AG20443 (cell line): ENCODE measurements around the gene STYXL1.
"Not testable (repeated sequence)": the region's sequence is repeated elsewhere in the genome, so short reads cannot be mapped to it uniquely, and the experiment has no call there.

Experiments used
- DNase-seq: peaks from one replicate; pipeline ENCODE4 v3.0.0; 2012; ENCODE audit warnings: low spot score, mixed read lengths

STYXL1 gene

GRCh38 chr7:76065016-76065612, 17.3 kb upstream of the STYXL1 start:
- DNase-seq = peak; percentile 2

GRCh38 chr7:76064208-76064970, 16.6 kb upstream of the STYXL1 start:
- peak; percentile 1 for DNase-seq

GRCh38 chr7:76063525-76063924, 15.7 kb upstream of the STYXL1 start:
- DNase-seq = peak; percentile 28

- DNase-seq = peak; percentile 2
Observed at GRCh38 chr7:76063114-76063513, 15.3 kb upstream of the STYXL1 start.

GRCh38 chr7:76062254-76062653, 14.5 kb upstream of the STYXL1 start:
- DNase-seq = peak; percentile 2

GRCh38 chr7:76060842-76061241, 13.0 kb upstream of the STYXL1 start:
- peak; percentile 38 for DNase-seq

GRCh38 chr7:76058745-76059144, 10.9 kb upstream of the STYXL1 start:
- not testable (repeated sequence) for DNase-seq

- DNase-seq = no peak
Observed at GRCh38 chr7:76057813-76058145, 10.0 kb upstream of the STYXL1 start.

- no peak for DNase-seq
Observed at GRCh38 chr7:76057103-76057812, 9.5 kb upstream of the STYXL1 start.

GRCh38 chr7:76056241-76056640, 8.4 kb upstream of the STYXL1 start:
- DNase-seq = no peak

GRCh38 chr7:76054123-76055120, 6.6 kb upstream of the STYXL1 start:
- peak; percentile 35 for DNase-seq

- DNase-seq = no peak
Observed at GRCh38 chr7:76053461-76053860, 5.7 kb upstream of the STYXL1 start.

- not testable (repeated sequence) for DNase-seq
Observed at GRCh38 chr7:76052681-76053080, 4.9 kb upstream of the STYXL1 start.

GRCh38 chr7:76051840-76052239, 4.0 kb upstream of the STYXL1 start:
- no peak for DNase-seq

- no peak for DNase-seq
Observed at GRCh38 chr7:76050545-76050944, 2.7 kb upstream of the STYXL1 start.

GRCh38 chr7:76049295-76049694, 1.5 kb upstream of the STYXL1 start:
- no peak for DNase-seq

GRCh38 chr7:76048668-76048988, 828 bp upstream of the STYXL1 start:
- no peak for DNase-seq

- peak; percentile 33 for DNase-seq
Observed at GRCh38 chr7:76047305-76047810, 442 bp downstream of the STYXL1 start.

- DNase-seq = no peak
Observed at GRCh38 chr7:76044375-76044865, 3.4 kb downstream of the STYXL1 start.

- no peak for DNase-seq
Observed at GRCh38 chr7:76040126-76040525, 7.7 kb downstream of the STYXL1 start.

GRCh38 chr7:76037310-76037709, 10.5 kb downstream of the STYXL1 start:
- DNase-seq = peak; percentile 91

- no peak for DNase-seq
Observed at GRCh38 chr7:76031964-76032363, 15.8 kb downstream of the STYXL1 start.
